HG03378 (cell line): ENCODE data around the gene ZDHHC8.

ENCODE experiments used
- ATAC-seq: cut with Tn5 transposase; IDR thresholded peaks from one replicate; pipeline ENCODE4 v1.9.1; 2021; ENCODE audit warnings: mild to moderate bottlenecking, moderate library complexity; ENCODE audit not compliant: unreplicated experiment

ZDHHC8 gene

DNA sequence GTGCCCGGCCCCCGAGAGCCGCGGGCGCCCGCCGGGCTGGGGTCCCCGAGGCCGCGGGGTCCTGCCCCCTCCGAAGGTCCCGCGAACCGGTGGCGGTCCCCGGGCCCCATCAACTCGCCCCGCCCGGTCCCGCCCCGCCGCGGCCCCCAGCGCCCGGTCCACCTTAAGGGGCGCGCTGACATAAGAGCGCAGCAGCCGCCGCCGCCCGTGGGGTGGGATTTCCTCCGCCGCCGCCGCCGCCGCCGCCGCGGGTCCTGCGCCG lies at the start of gene ZDHHC8:
Gene ZDHHC8, plus strand, starts transcription at position 208 of the 262 bp plus-strand sequence. CDS start 144 bp downstream, outside the sequence.
- ATAC-seq = no peak

GRCh38 chr22:20083157-20083890 lies 48.3 kb upstream of the ZDHHC8 start:
- ATAC-seq = no peak

DNA sequence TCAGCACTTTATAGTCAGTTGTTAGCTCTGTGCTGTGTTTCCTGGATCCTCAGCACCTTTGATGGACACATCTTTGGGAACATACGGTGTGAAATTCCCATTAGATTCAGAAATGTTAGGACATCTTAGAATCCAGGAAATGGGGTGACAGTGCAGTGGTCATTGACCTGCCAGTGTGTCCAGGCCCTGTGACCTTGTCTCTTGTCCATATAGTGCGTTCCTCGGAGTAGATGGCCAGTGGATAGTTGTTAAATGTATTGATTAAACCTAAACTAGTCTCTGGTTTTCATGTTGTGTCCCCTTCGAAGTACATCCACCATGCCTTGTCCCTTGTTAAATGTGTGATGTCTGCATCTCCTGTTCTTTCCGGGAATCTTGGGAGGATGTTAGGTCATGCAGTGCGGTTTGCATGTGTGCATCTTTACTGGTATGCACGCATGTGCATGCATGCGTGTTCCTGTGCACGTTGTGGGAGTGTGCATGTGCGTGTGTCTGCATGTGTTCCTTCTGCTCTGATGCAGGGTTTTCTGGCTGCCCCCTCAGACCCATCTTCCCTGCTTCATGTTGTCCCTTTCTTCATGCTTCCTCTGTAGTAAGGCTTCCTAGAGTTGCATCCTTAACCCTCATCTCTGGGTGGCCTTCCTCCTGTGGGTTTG lies 47.6 kb upstream of the ZDHHC8 start:
- ATAC-seq = no peak

- no peak for ATAC-seq
Measured at GRCh38 chr22:20084547-20085413, 46.8 kb upstream of the ZDHHC8 start.

- no peak for ATAC-seq
Measured at GRCh38 chr22:20085651-20086050, 46.0 kb upstream of the ZDHHC8 start.

GRCh38 chr22:20086101-20086599 lies 45.5 kb upstream of the ZDHHC8 start:
- no peak for ATAC-seq

DNA sequence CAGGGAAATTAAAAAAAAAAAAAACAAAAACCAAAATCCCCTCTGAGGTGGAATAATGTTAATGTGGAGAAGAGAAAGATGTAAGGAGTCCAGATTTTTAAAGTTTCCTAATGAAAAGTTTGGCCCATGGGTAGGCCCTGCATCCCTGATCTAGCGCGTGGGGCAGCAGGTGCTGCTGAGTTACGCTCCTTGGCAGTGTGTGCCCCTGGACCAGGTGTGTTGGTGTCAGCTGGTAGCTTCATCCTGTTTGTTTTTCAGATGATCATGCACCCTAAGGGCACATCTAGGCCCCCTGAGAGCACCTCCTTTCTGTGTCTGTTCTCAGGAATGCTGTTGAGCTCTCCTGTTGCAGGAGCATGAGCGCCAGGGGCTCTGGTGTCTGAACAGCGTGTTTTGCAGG lies 44.8 kb upstream of the ZDHHC8 start:
- ATAC-seq = no peak

- no peak for ATAC-seq
Measured at GRCh38 chr22:20087319-20088262, 44.0 kb upstream of the ZDHHC8 start.

DNA sequence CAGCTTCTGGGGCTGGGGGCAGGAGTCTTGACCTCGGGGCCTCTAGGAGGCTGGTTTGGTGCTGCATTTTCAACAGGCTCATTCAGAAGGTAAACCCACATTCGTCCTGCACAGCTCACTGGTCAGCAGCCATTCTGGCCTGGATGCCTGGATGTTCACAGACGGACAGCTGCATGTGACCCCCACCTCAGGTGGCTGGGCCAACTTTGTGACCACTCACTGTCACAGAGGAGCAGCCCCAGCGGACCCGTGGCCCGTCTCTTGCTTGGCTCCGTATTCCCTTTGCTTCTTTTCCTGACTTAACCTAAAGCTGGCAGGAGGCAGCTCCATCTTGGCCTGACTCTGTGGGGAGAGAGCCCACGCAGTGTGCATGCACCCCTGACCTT lies 43.3 kb upstream of the ZDHHC8 start:
- ATAC-seq = no peak

GRCh38 chr22:20089226-20089976 lies 42.2 kb upstream of the ZDHHC8 start:
- ATAC-seq = no peak

DNA sequence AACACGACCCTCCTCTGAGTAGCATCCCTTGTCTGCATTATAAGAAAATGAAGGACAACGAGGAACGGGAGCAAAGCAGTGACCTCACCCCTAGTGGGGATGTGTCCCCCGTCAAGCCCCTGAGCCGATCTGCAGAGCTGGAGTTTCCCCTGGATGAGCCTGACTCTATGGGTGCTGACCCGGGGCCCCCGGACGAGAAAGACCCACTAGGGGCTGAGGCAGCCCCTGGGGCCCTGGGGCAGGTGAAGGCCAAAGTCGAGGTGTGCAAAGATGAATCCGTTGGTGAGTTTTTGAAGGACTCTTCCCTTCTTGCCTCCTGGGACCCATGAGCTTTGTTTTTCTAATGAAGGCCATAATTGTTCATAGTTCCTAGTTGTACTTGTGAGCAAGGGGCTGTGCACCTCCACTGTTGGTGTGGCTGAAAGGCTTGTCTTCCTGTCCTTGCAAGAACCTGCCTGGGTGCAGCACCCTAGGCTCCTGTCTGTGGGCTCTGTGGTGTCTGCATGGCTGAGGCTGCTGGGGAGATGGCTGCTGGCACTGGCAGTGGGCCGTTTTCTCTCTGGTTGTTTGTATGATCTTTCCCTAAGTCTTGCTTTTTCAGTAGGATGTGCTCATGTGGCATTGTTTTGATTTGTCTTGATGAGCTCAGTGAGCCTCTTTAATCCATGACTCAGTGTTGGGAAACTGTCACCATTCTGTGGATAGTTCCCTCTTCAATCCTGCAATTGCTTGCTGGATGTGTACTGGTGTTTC lies 41.5 kb upstream of the ZDHHC8 start:
- ATAC-seq = no peak

DNA sequence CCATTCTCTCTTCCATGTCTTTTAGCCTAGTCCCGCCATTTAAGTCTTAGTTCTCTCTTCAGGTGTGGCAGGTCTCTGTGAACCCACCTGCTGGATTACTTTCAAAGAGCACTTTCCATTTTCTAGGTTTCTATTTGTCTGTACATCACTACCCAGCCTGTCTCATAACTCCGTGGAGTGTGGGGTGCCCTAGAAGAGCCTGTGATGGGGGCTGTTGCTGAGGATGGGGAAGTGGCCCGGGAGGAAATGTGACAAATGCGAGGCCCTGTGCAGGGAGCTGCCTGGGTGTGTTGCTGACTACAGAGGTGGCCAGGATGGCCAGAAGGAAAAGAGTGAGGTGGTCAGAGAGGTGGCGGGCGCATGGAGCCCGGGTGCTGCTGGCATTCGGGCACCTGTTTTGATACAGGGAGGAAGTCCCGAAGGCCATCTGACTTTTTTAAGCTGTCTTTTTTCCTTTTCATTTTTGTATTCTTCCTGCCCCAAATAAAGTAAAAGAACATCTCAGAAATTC lies 40.8 kb upstream of the ZDHHC8 start:
- ATAC-seq = no peak

- ATAC-seq = no peak
Measured at GRCh38 chr22:20091690-20092476, 39.7 kb upstream of the ZDHHC8 start.

GRCh38 chr22:20092477-20092854 lies 39.1 kb upstream of the ZDHHC8 start:
- ATAC-seq = no peak

GRCh38 chr22:20093418-20094196 lies 38.0 kb upstream of the ZDHHC8 start:
- ATAC-seq = no peak

GRCh38 chr22:20094197-20094807 lies 37.3 kb upstream of the ZDHHC8 start:
- ATAC-seq = no peak

- ATAC-seq = no peak
Measured at GRCh38 chr22:20095521-20095920, 36.1 kb upstream of the ZDHHC8 start.
